Nephron (organoid): Measurements from ENCODE around the gene EFNA3.

Experiments
- H3K27ac Mint-ChIP-seq, 3 experiments: 2 replicates each; pipeline ENCODE4 v1.8.0; 2020; ENCODE audit warnings: mixed read lengths in 3 of 3, mild to moderate bottlenecking in 2 of 3, moderate library complexity in 1 of 3
- H3K27me3 Mint-ChIP-seq: 2 replicates; pipeline ENCODE4 v1.8.0; 2021; ENCODE audit warnings: low read depth, mild to moderate bottlenecking, moderate library complexity, mixed read lengths
- H3K36me3 Mint-ChIP-seq: 2 replicates; pipeline ENCODE4 v1.8.0; 2020; ENCODE audit warnings: low read depth, mixed read lengths
- H3K4me1 Mint-ChIP-seq: 2 replicates; pipeline ENCODE4 v1.8.0; 2020; ENCODE audit warnings: mixed read lengths
- H3K4me3 Mint-ChIP-seq, 3 experiments: 2 replicates each; pipeline ENCODE4 v1.8.0; 2020; ENCODE audit warnings: mild to moderate bottlenecking in 3 of 3, mixed read lengths in 3 of 3, moderate library complexity in 2 of 3
- H3K9me3 Mint-ChIP-seq: 2 replicates; pipeline ENCODE4 v1.8.0; 2020; ENCODE audit warnings: mixed read lengths
- TF ChIP-seq, protein P1 (sequence below), 3 experiments: fragments of 200-600 bp; sonication (generic); IDR thresholded peaks; one replicate each; pipeline ENCODE4 v1.5.0; 2021; ENCODE audit warnings: antibody characterized with exemption in 3 of 3; ENCODE audit not compliant: unreplicated experiment in 3 of 3

Gene EFNA3

DNA sequence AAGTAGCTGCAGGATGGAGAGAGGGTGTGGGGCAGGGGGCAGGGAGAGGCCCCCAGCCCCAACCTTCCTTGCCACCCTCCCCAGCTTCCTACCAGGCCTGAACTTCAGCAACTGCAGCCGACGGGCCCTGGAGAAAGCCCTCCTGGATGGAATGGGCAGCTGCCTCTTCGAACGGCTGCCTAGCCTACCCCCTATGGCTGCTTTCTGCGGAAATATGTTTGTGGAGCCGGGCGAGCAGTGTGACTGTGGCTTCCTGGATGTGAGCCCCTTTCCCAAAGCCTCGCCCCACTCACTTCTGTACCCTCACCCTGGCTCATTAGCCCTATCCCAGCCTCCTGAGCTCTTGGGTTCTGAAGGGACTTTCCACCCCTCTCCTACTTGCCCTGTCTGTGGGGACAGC lies 21.5 kb upstream of the EFNA3 start:
- Mint-ChIP-seq H3K9me3 (no peaks in the 10 kb centered on the region), H3K36me3 (no peaks in the 10 kb centered on the region), H3K4me3 (no peak overlapping the region), H3K4me1 (no peaks in the 10 kb centered on the region), H3K27me3 (peaks cover 13% of the 10 kb centered on the region), H3K27ac (no peak overlapping the region)
- TF ChIP-seq, protein P1, sequence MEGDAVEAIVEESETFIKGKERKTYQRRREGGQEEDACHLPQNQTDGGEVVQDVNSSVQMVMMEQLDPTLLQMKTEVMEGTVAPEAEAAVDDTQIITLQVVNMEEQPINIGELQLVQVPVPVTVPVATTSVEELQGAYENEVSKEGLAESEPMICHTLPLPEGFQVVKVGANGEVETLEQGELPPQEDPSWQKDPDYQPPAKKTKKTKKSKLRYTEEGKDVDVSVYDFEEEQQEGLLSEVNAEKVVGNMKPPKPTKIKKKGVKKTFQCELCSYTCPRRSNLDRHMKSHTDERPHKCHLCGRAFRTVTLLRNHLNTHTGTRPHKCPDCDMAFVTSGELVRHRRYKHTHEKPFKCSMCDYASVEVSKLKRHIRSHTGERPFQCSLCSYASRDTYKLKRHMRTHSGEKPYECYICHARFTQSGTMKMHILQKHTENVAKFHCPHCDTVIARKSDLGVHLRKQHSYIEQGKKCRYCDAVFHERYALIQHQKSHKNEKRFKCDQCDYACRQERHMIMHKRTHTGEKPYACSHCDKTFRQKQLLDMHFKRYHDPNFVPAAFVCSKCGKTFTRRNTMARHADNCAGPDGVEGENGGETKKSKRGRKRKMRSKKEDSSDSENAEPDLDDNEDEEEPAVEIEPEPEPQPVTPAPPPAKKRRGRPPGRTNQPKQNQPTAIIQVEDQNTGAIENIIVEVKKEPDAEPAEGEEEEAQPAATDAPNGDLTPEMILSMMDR (IDR thresholded peaks at IDR 0.05; ENCODE audit: unreplicated experiment in 3 of 3) = no peak

DNA sequence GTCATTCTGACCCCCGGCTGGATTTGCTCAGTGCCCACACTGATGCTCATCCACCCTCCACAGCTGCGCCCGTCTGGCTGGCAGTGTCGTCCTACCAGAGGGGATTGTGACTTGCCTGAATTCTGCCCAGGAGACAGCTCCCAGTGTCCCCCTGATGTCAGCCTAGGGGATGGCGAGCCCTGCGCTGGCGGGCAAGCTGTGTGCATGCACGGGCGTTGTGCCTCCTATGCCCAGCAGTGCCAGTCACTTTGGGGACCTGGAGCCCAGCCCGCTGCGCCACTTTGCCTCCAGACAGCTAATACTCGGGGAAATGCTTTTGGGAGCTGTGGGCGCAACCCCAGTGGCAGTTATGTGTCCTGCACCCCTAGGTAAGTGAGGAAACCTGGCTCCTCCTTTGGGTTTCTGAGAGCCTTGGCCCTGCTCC lies 20.8 kb upstream of the EFNA3 start:
- Mint-ChIP-seq H3K4me1 (peaks cover 7% of the 10 kb centered on the region), H3K9me3 (no peaks in the 10 kb centered on the region), H3K4me3 (no peak overlapping the region), H3K36me3 (no peaks in the 10 kb centered on the region), H3K27ac (no peak overlapping the region), H3K27me3 (peaks cover 10% of the 10 kb centered on the region)
- TF ChIP-seq, protein P1 (IDR thresholded peaks at IDR 0.05; ENCODE audit: unreplicated experiment in 3 of 3) = no peak

DNA sequence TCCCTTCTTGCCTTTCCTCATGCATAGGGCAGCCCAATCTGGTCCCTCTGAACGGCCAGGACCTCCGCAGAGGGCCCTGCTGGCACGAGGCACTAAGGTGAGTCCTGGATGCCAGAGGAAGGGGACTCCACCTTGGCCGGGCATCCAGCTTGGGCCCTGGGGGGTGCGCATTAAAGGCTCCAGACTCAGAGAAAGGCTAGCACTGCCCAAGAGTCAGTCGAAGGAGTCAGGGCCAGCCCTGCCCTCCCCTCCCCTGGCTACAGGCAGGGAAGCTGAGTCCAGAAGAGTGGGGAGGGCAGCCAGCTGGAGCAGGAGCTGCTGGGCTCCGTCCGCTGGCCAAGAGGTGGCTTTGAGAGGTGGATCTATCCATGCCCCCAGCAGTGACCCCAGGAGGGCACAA lies 17.9 kb upstream of the EFNA3 start:
- Mint-ChIP-seq H3K27ac (no peak overlapping the region), H3K4me3 (no peak overlapping the region), H3K4me1 (peaks cover 26% of the 10 kb centered on the region), H3K9me3 (no peaks in the 10 kb centered on the region), H3K27me3 (peaks cover 17% of the 10 kb centered on the region), H3K36me3 (no peaks in the 10 kb centered on the region)
- TF ChIP-seq, protein P1 (IDR thresholded peaks at IDR 0.05; ENCODE audit: unreplicated experiment in 3 of 3) = no peak

DNA sequence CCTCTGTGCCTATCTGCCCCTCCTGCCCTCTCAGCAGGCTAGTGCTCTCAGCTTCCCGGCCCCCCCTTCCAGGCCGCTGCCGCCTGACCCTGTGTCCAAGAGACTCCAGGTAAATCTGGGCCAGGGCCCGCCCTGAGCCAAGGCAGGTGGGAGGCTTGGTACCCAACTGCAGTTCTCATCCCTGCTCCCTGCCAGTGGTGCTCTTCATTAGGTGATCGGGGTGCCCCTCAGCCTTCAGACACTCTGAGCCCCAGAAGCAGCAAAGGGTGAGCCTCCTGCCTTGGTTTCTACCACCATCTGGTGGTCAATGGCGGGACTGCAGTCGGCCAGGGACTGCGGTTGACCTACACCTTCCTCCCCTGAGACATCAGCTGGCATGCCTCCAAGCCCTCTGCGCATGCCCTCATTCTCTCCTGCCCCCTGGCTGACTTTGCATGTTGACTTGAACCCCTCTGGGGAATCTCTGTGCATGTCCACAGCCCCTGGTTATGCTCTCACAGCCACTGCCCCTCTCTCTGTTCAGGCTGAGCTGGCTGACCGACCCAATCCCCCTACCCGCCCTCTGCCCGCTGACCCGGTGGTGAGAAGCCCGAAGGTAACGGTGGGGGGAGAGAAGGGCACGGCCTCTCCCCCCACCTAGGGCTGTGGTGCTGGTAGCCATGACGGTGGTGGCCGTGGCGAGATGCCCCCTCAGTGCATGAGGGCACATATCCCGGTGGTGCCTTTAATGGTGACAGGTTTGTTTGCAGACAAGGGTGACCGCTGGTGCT lies 17.1 kb upstream of the EFNA3 start:
- TF ChIP-seq, protein P1 (IDR thresholded peaks at IDR 0.05; ENCODE audit: unreplicated experiment in 3 of 3) = peak; percentile 96 to 98 (median 98)
- peak overlapping the region; percentile 28 to 72 (median 51) for H3K4me3 Mint-ChIP-seq
- H3K36me3 Mint-ChIP-seq = peaks cover 4% of the 10 kb centered on the region
- H3K27ac Mint-ChIP-seq = peak overlapping the region in 1 of 3 experiments; percentile 20
- peaks cover 17% of the 10 kb centered on the region for H3K27me3 Mint-ChIP-seq
- peaks cover 32% of the 10 kb centered on the region for H3K4me1 Mint-ChIP-seq
- H3K9me3 Mint-ChIP-seq = no peaks in the 10 kb centered on the region

DNA sequence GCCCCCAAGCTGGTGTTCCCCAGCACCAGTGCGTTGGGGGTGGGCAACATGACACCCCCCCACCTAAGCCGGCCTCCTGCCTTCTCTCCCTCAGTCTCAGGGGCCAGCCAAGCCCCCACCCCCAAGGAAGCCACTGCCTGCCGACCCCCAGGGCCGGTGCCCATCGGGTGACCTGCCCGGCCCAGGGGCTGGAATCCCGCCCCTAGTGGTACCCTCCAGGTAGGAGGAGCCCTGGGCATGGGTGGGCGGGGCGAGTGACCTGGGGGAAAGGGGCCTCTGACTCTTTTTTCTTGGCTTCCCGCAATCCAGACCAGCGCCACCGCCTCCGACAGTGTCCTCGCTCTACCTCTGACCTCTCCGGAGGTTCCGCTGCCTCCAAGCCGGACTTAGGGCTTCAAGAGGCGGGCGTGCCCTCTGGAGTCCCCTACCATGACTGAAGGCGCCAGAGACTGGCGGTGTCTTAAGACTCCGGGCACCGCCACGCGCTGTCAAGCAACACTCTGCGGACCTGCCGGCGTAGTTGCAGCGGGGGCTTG lies 16.4 kb upstream of the EFNA3 start:
- Mint-ChIP-seq H3K4me3 (peak overlapping the region; percentile 86 to 87 (median 86)), H3K36me3 (peaks cover 9% of the 10 kb centered on the region), H3K27me3 (peaks cover 17% of the 10 kb centered on the region), H3K9me3 (no peaks in the 10 kb centered on the region), H3K27ac (peak overlapping the region in 1 of 3 experiments; percentile 55), H3K4me1 (peaks cover 32% of the 10 kb centered on the region)
- TF ChIP-seq, protein P1 (IDR thresholded peaks at IDR 0.05; ENCODE audit: unreplicated experiment in 3 of 3) = no peak
